ENCODE data around the gene COL5A2.

COL5A2 gene

GRCh38 chr2:189048189-189048588 lies 131.4 kb downstream of the COL5A2 start:
- no peak for DNase-seq (ENCODE audit: low read depth)

GRCh38 chr2:189047171-189047888 lies 132.2 kb downstream of the COL5A2 start:
- no peak for DNase-seq (ENCODE audit: low read depth)

- DNase-seq (ENCODE audit: low read depth) = no peak
Observed at GRCh38 chr2:189046320-189046719, 133.2 kb downstream of the COL5A2 start.

GRCh38 chr2:189045836-189046235 lies 133.7 kb downstream of the COL5A2 start:
- DNase-seq (ENCODE audit: low read depth) = no peak

- DNase-seq (ENCODE audit: low read depth) = no peak
Observed at GRCh38 chr2:189037518-189037917, 142.0 kb downstream of the COL5A2 start.

- no peak for DNase-seq (ENCODE audit: low read depth)
Observed at GRCh38 chr2:189024901-189025618, 154.5 kb downstream of the COL5A2 start.

GRCh38 chr2:189022492-189022891 lies 157.1 kb downstream of the COL5A2 start:
- DNase-seq (ENCODE audit: low read depth) = no peak

GRCh38 chr2:189022053-189022481 lies 157.5 kb downstream of the COL5A2 start:
- no peak for DNase-seq (ENCODE audit: low read depth)

GRCh38 chr2:189020179-189020578 lies 159.4 kb downstream of the COL5A2 start:
- DNase-seq (ENCODE audit: low read depth) = no peak

- no peak for DNase-seq (ENCODE audit: low read depth)
Observed at GRCh38 chr2:189018631-189019030, 160.9 kb downstream of the COL5A2 start.

- DNase-seq (ENCODE audit: low read depth) = no peak
Observed at GRCh38 chr2:189016311-189016861, 163.2 kb downstream of the COL5A2 start.

GRCh38 chr2:189015359-189015758 lies 164.2 kb downstream of the COL5A2 start:
- no peak for DNase-seq (ENCODE audit: low read depth)

- DNase-seq (ENCODE audit: low read depth) = no peak
Observed at GRCh38 chr2:189014449-189015138, 165.0 kb downstream of the COL5A2 start.

- no peak for DNase-seq (ENCODE audit: low read depth)
Observed at GRCh38 chr2:189013671-189014448, 165.7 kb downstream of the COL5A2 start.

- no peak for DNase-seq (ENCODE audit: low read depth)
Observed at GRCh38 chr2:189013031-189013430, 166.5 kb downstream of the COL5A2 start.

GRCh38 chr2:189012351-189012750 lies 167.2 kb downstream of the COL5A2 start:
- no peak for DNase-seq (ENCODE audit: low read depth)

- no peak for DNase-seq (ENCODE audit: low read depth)
Observed at GRCh38 chr2:189010536-189010935, 169.0 kb downstream of the COL5A2 start.

GRCh38 chr2:189008555-189009262 lies 170.9 kb downstream of the COL5A2 start:
- DNase-seq (ENCODE audit: low read depth) = no peak

- DNase-seq (ENCODE audit: low read depth) = no peak
Observed at GRCh38 chr2:189002079-189002478, 177.5 kb downstream of the COL5A2 start.

GRCh38 chr2:189000221-189000620 lies 179.3 kb downstream of the COL5A2 start:
- no peak for DNase-seq (ENCODE audit: low read depth)

GRCh38 chr2:188997263-188997662 lies 182.3 kb downstream of the COL5A2 start:
- no peak for DNase-seq (ENCODE audit: low read depth)
